IMR-90 (cell line): Measurements from ENCODE around the gene ICAM2. TPM values are rescaled to one million over a fixed set of nuclear protein-coding genes. Genes with fewer than 3 reads are reported as not detected.
"Not testable (repeated sequence)": the region's sequence is repeated elsewhere in the genome, so short reads cannot be mapped to it uniquely, and the experiment has no call there.

ENCODE experiments used
- ATAC-seq: fragments of 200-7000 bp; cut with Tn5 transposase; 2 replicates; pipeline ENCODE4 v1.9.1; 2020; ENCODE audit warnings: low read depth, mild to moderate bottlenecking, moderate library complexity
- BruUV-seq: library from RNA; stranded (reverse); fragments of 400-500 nt; replicated peaks from 2 replicates; lab custom pipeline; 2021; lab: Mats Ljungman, UMichigan
- CTCF ChIA-PET: fragments of 300-600 bp; formaldehyde crosslinking; extraction: SDS; loops from one replicate; lab custom pipeline; 2021; ENCODE audit warnings: antibody characterized with exemption; lab: Yijun Ruan, JAX
- POLR2A ChIA-PET: fragments of 300-600 bp; sonication (Branson Sonifier 250); formaldehyde crosslinking; loops from one replicate; lab custom pipeline; 2022; ENCODE audit warnings: antibody characterized with exemption; ENCODE audit not compliant: unreplicated experiment; lab: Charles Lee
- DNase-seq: peaks from one replicate; pipeline ENCODE4 v3.0.0; 2013
- H2AFZ ChIP-seq: replicated peaks from 2 replicates; pipeline ENCODE3; 2013; ENCODE audit warnings: low read length, mild to moderate bottlenecking; ENCODE audit not compliant: poor library complexity
- H2AK5ac ChIP-seq: 2 replicates; pipeline ENCODE4 v1.6.1; 2013; ENCODE audit warnings: low read depth, low read length, inconsistent platforms
- H2AK9ac ChIP-seq: replicated peaks from 2 replicates; pipeline ENCODE3; 2013; ENCODE audit warnings: mild to moderate bottlenecking, low read depth, low read length, moderate library complexity; ENCODE audit not compliant: poor library complexity
- H2BK120ac ChIP-seq: 2 replicates; pipeline ENCODE4 v1.6.1; 2013; ENCODE audit warnings: low read depth, low read length, inconsistent platforms
- H2BK15ac ChIP-seq: 3 replicates; pipeline ENCODE4 v1.6.1; 2013; ENCODE audit warnings: low read depth, low read length, inconsistent platforms
- H2BK20ac ChIP-seq: 2 replicates; pipeline ENCODE4 v1.6.1; 2013; ENCODE audit warnings: low read depth, mild to moderate bottlenecking, inconsistent platforms, low read length, moderate library complexity
- H2BK5ac ChIP-seq: 2 replicates; pipeline ENCODE4 v1.6.1; 2013; ENCODE audit warnings: mild to moderate bottlenecking, low read depth, low read length, inconsistent platforms; ENCODE audit not compliant: poor library complexity, severe bottlenecking
- H3K14ac ChIP-seq: replicated peaks from 2 replicates; pipeline ENCODE4 v1.6.1; 2013; ENCODE audit warnings: low read depth, low read length, inconsistent platforms
- H3K18ac ChIP-seq: 2 replicates; pipeline ENCODE4 v1.6.1; 2013; ENCODE audit warnings: low read depth, low read length, control low read depth
- H3K23ac ChIP-seq: 2 replicates; pipeline ENCODE4 v1.6.1; 2013; ENCODE audit warnings: low read depth, low read length, inconsistent platforms
- H3K27ac ChIP-seq: 2 replicates; pipeline ENCODE4 v1.5.1; 2013; ENCODE audit warnings: mild to moderate bottlenecking, control low read depth, low read length; ENCODE audit not compliant: insufficient read depth
- H3K27me3 ChIP-seq: 2 replicates; pipeline ENCODE4 v1.6.1; 2013; ENCODE audit warnings: low read length; ENCODE audit not compliant: control insufficient read depth, insufficient read depth
- H3K36me3 ChIP-seq: 2 replicates; pipeline ENCODE4 v1.6.1; 2013; ENCODE audit warnings: low read length, mixed read lengths; ENCODE audit not compliant: control insufficient read depth, insufficient read depth
- H3K4ac ChIP-seq: 2 replicates; pipeline ENCODE4 v1.6.1; 2013; ENCODE audit warnings: low read depth, low read length, inconsistent platforms
- H3K4me1 ChIP-seq: 2 replicates; pipeline ENCODE4 v1.6.1; 2013; ENCODE audit warnings: low read length, mixed read lengths; ENCODE audit not compliant: control insufficient read depth, insufficient read depth
- H3K4me2 ChIP-seq: 2 replicates; pipeline ENCODE4 v1.6.1; 2013; ENCODE audit warnings: low read depth, mild to moderate bottlenecking, control low read depth, low read length, moderate library complexity
- H3K4me3 ChIP-seq: 2 replicates; pipeline ENCODE4 v1.5.1; 2013; ENCODE audit warnings: low read depth, mild to moderate bottlenecking, control low read depth, low read length, moderate library complexity; ENCODE audit not compliant: insufficient read depth
- H3K56ac ChIP-seq: 2 replicates; pipeline ENCODE4 v1.6.1; 2013; ENCODE audit warnings: low read length, inconsistent platforms; ENCODE audit not compliant: insufficient read depth; ENCODE audit errors: extremely low read depth
- H3K79me1 ChIP-seq, 2 experiments: 2 replicates each; pipeline ENCODE4 v1.6.1; 2013; ENCODE audit warnings: low read length in 2 of 2, inconsistent platforms in 1 of 2, low read depth in 1 of 2
- H3K9ac ChIP-seq: 2 replicates; pipeline ENCODE4 v1.6.1; 2013; ENCODE audit warnings: low read depth, low read length, control low read depth
- H3K9me1 ChIP-seq: 2 replicates; pipeline ENCODE4 v1.6.1; 2013; ENCODE audit warnings: low read length, inconsistent platforms; ENCODE audit not compliant: insufficient read depth
- H3K9me3 ChIP-seq: 2 replicates; pipeline ENCODE4 v1.6.1; 2013; ENCODE audit warnings: low read length; ENCODE audit not compliant: control insufficient read depth, insufficient read depth
- H4K20me1 ChIP-seq: 2 replicates; pipeline ENCODE4 v1.6.1; 2013; ENCODE audit warnings: low read length, inconsistent platforms; ENCODE audit not compliant: insufficient read depth
- H4K5ac ChIP-seq: 2 replicates; pipeline ENCODE4 v1.6.1; 2013; ENCODE audit warnings: mild to moderate bottlenecking, low read depth, low read length, control low read depth
- H4K8ac ChIP-seq, 2 experiments: 2 replicates each; pipeline ENCODE4 v1.6.1; 2013; ENCODE audit warnings: low read depth in 2 of 2, low read length in 2 of 2, control low read depth in 1 of 2, inconsistent platforms in 1 of 2
- H4K91ac ChIP-seq: 2 replicates; pipeline ENCODE4 v1.6.1; 2013; ENCODE audit warnings: low read depth, low read length, inconsistent platforms; ENCODE audit not compliant: insufficient read depth
- WGBS, 2 experiments: methylation state at CpG; one replicate each; pipeline versions ENCODE4 v1.1.5 to v1.1.7; 2013; ENCODE audit warnings: missing lambda C conversion rate in 2 of 2; ENCODE audit not compliant: insufficient read length in 1 of 2; ENCODE audit errors: extremely low coverage in 2 of 2; 5-methylcytosine and 5-hydroxymethylcytosine counted together
- dilution Hi-C: fragments of 300-500 bp; cut with HindIII; formaldehyde crosslinking; loops from one replicate; pipeline ENCODE4 v1.14.3; 2018; ENCODE audit warnings: low sequenced_read_pairs; ENCODE audit not compliant: unreplicated experiment
- in situ Hi-C: fragments of 300-500 bp; cut with MboI; formaldehyde crosslinking; loops from 3 replicates; pipeline ENCODE4 v1.14.3; 2019; ENCODE audit warnings: low sequenced_read_pairs, inconsistent platforms, mixed read lengths
- intact Hi-C: fragments of 100-400 bp; cut with micrococcal nuclease; formaldehyde crosslinking; loops from 2 replicates; pipeline ENCODE4 v1.10.0; 2022
- polyA plus RNA-seq, 3 experiments: library from polyadenylated mRNA; depleted of rRNA; stranded (reverse); fragments of >200 nt; gene quantifications; 2 replicates each; pipeline ENCODE4 v1.2.3, GENCODE V29; 2012; ENCODE audit warnings: low replicate concordance in 1 of 3
- total RNA-seq: library from RNA; depleted of rRNA; stranded (reverse); fragments of >200 nt; gene quantifications from 2 replicates; pipeline ENCODE4 v1.2.3, GENCODE V29; 2012

The ICAM2 gene
- total and polyA plus RNA-seq, 2 of the 4 experiments (the other 2 are of a cell fraction), result 0.12 TPM; not detected in 1

DNA sequence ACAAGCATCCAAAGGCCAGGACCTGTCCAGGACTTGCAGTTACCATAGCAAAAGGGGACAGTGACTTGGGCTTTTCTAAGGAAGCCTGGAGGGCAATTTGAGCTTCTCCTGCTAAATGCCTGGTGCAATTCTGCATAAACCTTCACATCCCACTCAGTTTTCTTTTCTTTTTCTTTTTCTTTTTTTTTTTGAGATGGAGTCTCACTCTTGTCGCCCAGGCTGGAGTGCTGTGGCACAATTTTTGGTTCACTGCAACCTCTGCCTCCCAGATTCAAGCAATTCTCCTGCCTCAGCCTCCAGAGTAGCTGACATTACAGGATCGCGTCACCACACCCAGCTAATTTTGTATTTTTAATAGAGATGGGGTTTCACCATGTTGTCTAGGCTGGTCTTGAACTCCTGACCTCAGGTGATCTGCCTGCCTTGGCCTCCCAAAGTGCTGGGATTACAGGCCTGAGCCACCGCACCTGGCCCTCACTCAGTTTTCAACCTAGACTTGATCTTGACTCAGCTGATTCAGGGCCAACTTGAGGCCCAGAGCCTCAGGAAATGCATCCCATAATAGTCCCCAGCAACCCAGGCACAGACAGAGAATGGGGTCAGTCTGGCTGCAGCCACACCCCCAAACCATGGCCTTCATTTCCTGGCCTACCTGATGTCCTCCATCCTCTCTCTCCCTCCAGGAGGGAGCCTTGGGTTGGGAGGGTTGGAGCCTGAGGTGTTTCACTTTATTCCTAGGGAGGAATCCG lies 13.2 kb downstream of the ICAM2 start:
- H3K56ac ChIP-seq, H2AK5ac ChIP-seq, POLR2A ChIA-PET, BruUV-seq, H3K18ac ChIP-seq, intact Hi-C loops, H4K91ac ChIP-seq, H3K4ac ChIP-seq, H4K20me1 ChIP-seq, ATAC-seq, H4K8ac ChIP-seq, H3K9me1 ChIP-seq, H3K14ac ChIP-seq, H3K4me3 ChIP-seq, H2BK120ac ChIP-seq, H3K36me3 ChIP-seq, DNase-seq, H3K4me2 ChIP-seq, in situ Hi-C loops, H3K9me3 ChIP-seq, H2BK15ac ChIP-seq, H3K4me1 ChIP-seq, dilution Hi-C loops, H2BK20ac ChIP-seq, H3K9ac ChIP-seq, H2AK9ac ChIP-seq, H2AFZ ChIP-seq, H4K5ac ChIP-seq, H3K27ac ChIP-seq, H2BK5ac ChIP-seq, CTCF ChIA-PET, H3K23ac ChIP-seq, H3K79me1 ChIP-seq: not testable (repeated sequence)
- H3K27me3 ChIP-seq, result peaks cover 16% of the 10 kb centered on the region
- WGBS, 2 experiments, result 86% methylated on average over 1 of the region's 5 CpGs; no CpG with 5 or more reads in 1 of the 2 experiments
